T follicular helper cell (primary cell): ENCODE data around the gene EMSY.
"Not testable (repeated sequence)": the region's sequence is repeated elsewhere in the genome, so short reads cannot be mapped to it uniquely, and the experiment has no call there.

ENCODE experiments used
- DNase-seq: peaks from one replicate; pipeline ENCODE4 v3.0.0-alpha.2; 2020; ENCODE audit warnings: low read depth
- total RNA-seq, 2 experiments: gene quantifications; one replicate each; lab custom pipeline; 2026; lab: John Stamatoyannopoulos, UW

EMSY gene
- total RNA-seq = 24.7 to 55.7 reads per million in 2 experiments

- DNase-seq = peak; percentile 87
Observed at GRCh38 chr11:76444384-76445120, at the start of gene EMSY. Gene EMSY, plus strand, starts transcription at chr11:76445018. Its CDS starts 1,921 bp downstream, at chr11:76446939.

GRCh38 chr11:76395296-76395695, 49.5 kb upstream of the EMSY start:
- DNase-seq = no peak

GRCh38 chr11:76397383-76397782, 47.4 kb upstream of the EMSY start:
- no peak for DNase-seq

GRCh38 chr11:76400967-76401366, 43.9 kb upstream of the EMSY start:
- no peak for DNase-seq

GRCh38 chr11:76401484-76401883, 43.3 kb upstream of the EMSY start:
- DNase-seq = not testable (repeated sequence)

- DNase-seq = no peak
Observed at GRCh38 chr11:76406359-76406758, 38.5 kb upstream of the EMSY start.

GRCh38 chr11:76408171-76408965, 36.5 kb upstream of the EMSY start:
- no peak for DNase-seq

- no peak for DNase-seq
Observed at GRCh38 chr11:76410851-76411357, 33.9 kb upstream of the EMSY start.

- DNase-seq = no peak
Observed at GRCh38 chr11:76415073-76415472, 29.7 kb upstream of the EMSY start.

GRCh38 chr11:76419896-76420295, 24.9 kb upstream of the EMSY start:
- DNase-seq = no peak

- no peak for DNase-seq
Observed at GRCh38 chr11:76424379-76424778, 20.4 kb upstream of the EMSY start.

- no peak for DNase-seq
Observed at GRCh38 chr11:76424891-76425290, 19.9 kb upstream of the EMSY start.

GRCh38 chr11:76426660-76427059, 18.2 kb upstream of the EMSY start:
- no peak for DNase-seq

GRCh38 chr11:76436020-76436419, 8.8 kb upstream of the EMSY start:
- DNase-seq = no peak

GRCh38 chr11:76443268-76443980, 1.4 kb upstream of the EMSY start:
- DNase-seq = no peak

GRCh38 chr11:76444065-76444383, 794 bp upstream of the EMSY start:
- no peak for DNase-seq

- peak; percentile 37 for DNase-seq
Observed at GRCh38 chr11:76445121-76446084, 585 bp downstream of the EMSY start.

GRCh38 chr11:76448506-76448905, 3.7 kb downstream of the EMSY start:
- DNase-seq = no peak

- no peak for DNase-seq
Observed at GRCh38 chr11:76453248-76453647, 8.4 kb downstream of the EMSY start.

- no peak for DNase-seq
Observed at GRCh38 chr11:76455331-76455730, 10.5 kb downstream of the EMSY start.

GRCh38 chr11:76455931-76456330, 11.1 kb downstream of the EMSY start:
- DNase-seq = no peak
